ENCODE measurements around the gene RBKS.
"Not testable (repeated sequence)": the region's sequence is repeated elsewhere in the genome, so short reads cannot be mapped to it uniquely, and the experiment has no call there.

RBKS gene

GRCh38 chr2:27762951-27763906 is 127.0 kb downstream of the RBKS start:
- no peak for DNase-seq (ENCODE audit: low read depth in 2 of 2)

GRCh38 chr2:27756544-27757498 is 133.4 kb downstream of the RBKS start:
- no peak for DNase-seq (ENCODE audit: low read depth in 2 of 2)

GRCh38 chr2:27756091-27756490 is 134.1 kb downstream of the RBKS start:
- DNase-seq (ENCODE audit: low read depth in 2 of 2), result no peak

- no peak for DNase-seq (ENCODE audit: low read depth in 2 of 2)
Measured at GRCh38 chr2:27754831-27755230, 135.4 kb downstream of the RBKS start.

GRCh38 chr2:27754138-27754588 is 136.0 kb downstream of the RBKS start:
- DNase-seq (ENCODE audit: low read depth in 2 of 2), result peak; percentile 76

- no peak for DNase-seq (ENCODE audit: low read depth in 2 of 2)
Measured at GRCh38 chr2:27752551-27753237, 137.5 kb downstream of the RBKS start.

GRCh38 chr2:27751377-27751776 is 138.8 kb downstream of the RBKS start:
- DNase-seq (ENCODE audit: low read depth in 2 of 2), result no peak

GRCh38 chr2:27748803-27749554 is 141.2 kb downstream of the RBKS start:
- not testable (repeated sequence) for DNase-seq (ENCODE audit: low read depth in 2 of 2)

- no peak for DNase-seq (ENCODE audit: low read depth in 2 of 2)
Measured at GRCh38 chr2:27747827-27748352, 142.3 kb downstream of the RBKS start.

GRCh38 chr2:27746325-27746724 is 143.9 kb downstream of the RBKS start:
- no peak for DNase-seq (ENCODE audit: low read depth in 2 of 2)

- not testable (repeated sequence) for DNase-seq (ENCODE audit: low read depth in 2 of 2)
Measured at GRCh38 chr2:27745494-27745893, 144.7 kb downstream of the RBKS start.

- no peak for DNase-seq (ENCODE audit: low read depth in 2 of 2)
Measured at GRCh38 chr2:27742571-27742970, 147.6 kb downstream of the RBKS start.

- no peak for DNase-seq (ENCODE audit: low read depth in 2 of 2)
Measured at GRCh38 chr2:27741673-27742072, 148.5 kb downstream of the RBKS start.

- no peak for DNase-seq (ENCODE audit: low read depth in 2 of 2)
Measured at GRCh38 chr2:27739058-27739373, 151.2 kb downstream of the RBKS start.

GRCh38 chr2:27738349-27739057 is 151.7 kb downstream of the RBKS start:
- no peak for DNase-seq (ENCODE audit: low read depth in 2 of 2)

- DNase-seq (ENCODE audit: low read depth in 2 of 2), result no peak
Measured at GRCh38 chr2:27737676-27738348, 152.4 kb downstream of the RBKS start.

GRCh38 chr2:27736890-27737204 is 153.3 kb downstream of the RBKS start:
- no peak for DNase-seq (ENCODE audit: low read depth in 2 of 2)

- DNase-seq (ENCODE audit: low read depth in 2 of 2), result no peak
Measured at GRCh38 chr2:27736031-27736889, 153.9 kb downstream of the RBKS start.
